RPMI7951 (cell line): Measurements from ENCODE around the gene TNS3. TPM values are rescaled to one million over a fixed set of nuclear protein-coding genes. Genes with fewer than 3 reads are reported as not detected.

ENCODE experiments used
- DNase-seq: peaks from one replicate; pipeline ENCODE4 v3.0.0-alpha.2; 2012; ENCODE audit warnings: low read depth
- total RNA-seq: library from RNA; depleted of rRNA; stranded (reverse); fragments of >200 nt; shearing (Covaris generic); gene quantifications from 2 replicates; pipeline ENCODE4 v1.2.3, GENCODE V29; 2014

Gene TNS3
- total RNA-seq, 1 experiment from 2014 or later = 149 TPM

GRCh38 chr7:47307311-47307710, 274.6 kb downstream of the TNS3 start:
- DNase-seq = no peak

GRCh38 chr7:47304727-47305719, 276.9 kb downstream of the TNS3 start:
- DNase-seq = no peak

GRCh38 chr7:47303695-47304453, 278.0 kb downstream of the TNS3 start:
- DNase-seq = peak; percentile 88

- no peak for DNase-seq
Measured at GRCh38 chr7:47303014-47303694, 278.8 kb downstream of the TNS3 start.

- DNase-seq = no peak
Measured at GRCh38 chr7:47302560-47302959, 279.4 kb downstream of the TNS3 start.

GRCh38 chr7:47301657-47302295, 280.1 kb downstream of the TNS3 start:
- no peak for DNase-seq

GRCh38 chr7:47301105-47301477, 280.8 kb downstream of the TNS3 start:
- DNase-seq = no peak

GRCh38 chr7:47300472-47301104, 281.3 kb downstream of the TNS3 start:
- peak; percentile 71 for DNase-seq

GRCh38 chr7:47299496-47299895, 282.4 kb downstream of the TNS3 start:
- no peak for DNase-seq

- DNase-seq = peak; percentile 94
Measured at GRCh38 chr7:47298636-47299035, 283.3 kb downstream of the TNS3 start.

- DNase-seq = no peak
Measured at GRCh38 chr7:47297120-47297519, 284.8 kb downstream of the TNS3 start.

- no peak for DNase-seq
Measured at GRCh38 chr7:47295606-47296005, 286.3 kb downstream of the TNS3 start.

GRCh38 chr7:47294556-47295222, 287.2 kb downstream of the TNS3 start:
- DNase-seq = no peak

GRCh38 chr7:47293884-47294555, 287.9 kb downstream of the TNS3 start:
- peak; percentile 75 for DNase-seq

GRCh38 chr7:47292832-47293309, 289.0 kb downstream of the TNS3 start:
- no peak for DNase-seq

- DNase-seq = peak; percentile 100
Measured at GRCh38 chr7:47291461-47292081, 290.3 kb downstream of the TNS3 start.

- no peak for DNase-seq
Measured at GRCh38 chr7:47290867-47291266, 291.0 kb downstream of the TNS3 start.

GRCh38 chr7:47290466-47290865, 291.4 kb downstream of the TNS3 start:
- DNase-seq = no peak

- no peak for DNase-seq
Measured at GRCh38 chr7:47288060-47288459, 293.9 kb downstream of the TNS3 start.
